Measurements from ENCODE around the gene CNPY4. TPM values are rescaled to one million over a fixed set of nuclear protein-coding genes. Genes with fewer than 3 reads are reported as not detected.

Gene CNPY4
- total RNA-seq, 2 experiments from 2014 or later = 11.0 to 14.0 TPM

GRCh38 chr7:100148225-100148558 lies 28.8 kb downstream of the CNPY4 start:
- CTCF ChIA-PET = interaction anchor here (0.9 to 5.1 kb wide), 7 partner anchors 10 to 557 kb away, joined by 3 to 41 read pairs (median 3); partner anchors contain the start of gene MBLAC1
- ATAC-seq (peak; percentile 6), DNase-seq (no peak)
- Mint-ChIP-seq H3K27ac (peak overlapping the region; percentile 97), H3K4me1 (peaks cover 26% of the 10 kb centered on the region), H3K27me3 (no peaks in the 10 kb centered on the region), H3K36me3 (ENCODE audit: low read depth) (peaks cover 28% of the 10 kb centered on the region), H3K4me3 (peak overlapping the region; percentile 94), H3K9me3 (ENCODE audit: low read depth) (no peaks in the 10 kb centered on the region)
- intact Hi-C loops (cut with DNase I, micrococcal nuclease) = loop anchor here (1.0 to 10.0 kb wide), 13 partner anchors 10 to 438 kb away; partner anchors contain the start of genes GPC2 (in 2 of the 2), STAG3 (in 2 of the 2), TRAPPC14 (in 2 of the 2) and AP4M1 (in 1 of the 2)
- POLR2A ChIA-PET = interaction anchor here (0.7 to 1.6 kb wide), 10 partner anchors 18 to 650 kb away, joined by 3 to 11 read pairs (median 4); partner anchors contain the start of genes AP4M1, GPC2, MBLAC1 and MEPCE

GRCh38 chr7:100148559-100149328 lies 29.3 kb downstream of the CNPY4 start, which contains the start of gene LAMTOR4:
TSS of gene LAMTOR4 (plus strand) at chr7:100148918. CDS start at chr7:100148973, 55 bp downstream.
- intact Hi-C loops (cut with DNase I, micrococcal nuclease) = loop anchor here (1.0 to 10.0 kb wide), 13 partner anchors 10 to 438 kb away; partner anchors contain the start of genes GPC2 (in 2 of the 2), STAG3 (in 2 of the 2), TRAPPC14 (in 2 of the 2) and AP4M1 (in 1 of the 2)
- DNase-seq = peak; percentile 99
- Mint-ChIP-seq H3K36me3 (ENCODE audit: low read depth) (peaks cover 33% of the 10 kb centered on the region), H3K27ac (peak within 1 kb of the TSS; percentile 97), H3K4me1 (peaks cover 29% of the 10 kb centered on the region), H3K27me3 (no peaks in the 10 kb centered on the region), H3K9me3 (ENCODE audit: low read depth) (no peaks in the 10 kb centered on the region), H3K4me3 (peak within 1 kb of the TSS; percentile 94)
- ChIA-PET POLR2A (interaction anchor here (0.6 to 1.6 kb wide), 13 partner anchors 10 to 651 kb away, joined by 3 to 11 read pairs (median 5); partner anchors contain the start of genes AP4M1, GPC2, MBLAC1 and MEPCE), CTCF (interaction anchor here (0.7 to 5.1 kb wide), 8 partner anchors 11 to 557 kb away, joined by 3 to 41 read pairs (median 3); partner anchors contain the start of gene MBLAC1)
- peak; percentile 98 for ATAC-seq

DNA sequence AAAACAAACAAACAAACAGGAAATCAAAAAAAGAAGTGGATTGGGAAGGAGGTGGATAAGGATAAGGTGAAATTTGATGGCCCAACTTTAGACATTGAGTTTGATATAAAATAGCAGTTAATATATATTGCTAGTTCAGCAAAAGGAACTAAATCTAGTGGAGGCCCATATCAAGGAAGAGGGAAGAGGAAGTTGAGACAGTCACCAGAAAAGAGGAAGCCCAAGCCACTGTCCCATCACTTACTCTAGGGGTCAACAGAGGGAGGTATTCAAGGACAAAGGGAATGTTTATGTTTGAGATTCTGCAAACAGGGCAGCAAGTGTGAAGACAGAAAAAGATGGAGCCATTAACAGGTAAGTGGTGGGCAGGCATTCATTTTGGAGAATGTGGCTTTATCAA lies 33.0 kb downstream of the CNPY4 start:
- CTCF ChIA-PET = interaction anchor here (0.6 to 1.3 kb wide), 3 partner anchors 19 to 331 kb away, joined by 3 read pairs; no protein-coding TSS in a partner anchor
- ATAC-seq = no peak
- POLR2A ChIA-PET = no interaction called here
- intact Hi-C loops (cut with DNase I, micrococcal nuclease) = no loop called here
- H3K4me1 Mint-ChIP-seq = peaks cover 54% of the 10 kb centered on the region
- H3K4me3 Mint-ChIP-seq = no peak overlapping the region
- H3K9me3 Mint-ChIP-seq (ENCODE audit: low read depth) = no peaks in the 10 kb centered on the region
- peaks cover 41% of the 10 kb centered on the region for H3K36me3 Mint-ChIP-seq (ENCODE audit: low read depth)
- H3K27ac Mint-ChIP-seq = peak overlapping the region; percentile 32
- no peak for DNase-seq
- H3K27me3 Mint-ChIP-seq = no peaks in the 10 kb centered on the region

DNA sequence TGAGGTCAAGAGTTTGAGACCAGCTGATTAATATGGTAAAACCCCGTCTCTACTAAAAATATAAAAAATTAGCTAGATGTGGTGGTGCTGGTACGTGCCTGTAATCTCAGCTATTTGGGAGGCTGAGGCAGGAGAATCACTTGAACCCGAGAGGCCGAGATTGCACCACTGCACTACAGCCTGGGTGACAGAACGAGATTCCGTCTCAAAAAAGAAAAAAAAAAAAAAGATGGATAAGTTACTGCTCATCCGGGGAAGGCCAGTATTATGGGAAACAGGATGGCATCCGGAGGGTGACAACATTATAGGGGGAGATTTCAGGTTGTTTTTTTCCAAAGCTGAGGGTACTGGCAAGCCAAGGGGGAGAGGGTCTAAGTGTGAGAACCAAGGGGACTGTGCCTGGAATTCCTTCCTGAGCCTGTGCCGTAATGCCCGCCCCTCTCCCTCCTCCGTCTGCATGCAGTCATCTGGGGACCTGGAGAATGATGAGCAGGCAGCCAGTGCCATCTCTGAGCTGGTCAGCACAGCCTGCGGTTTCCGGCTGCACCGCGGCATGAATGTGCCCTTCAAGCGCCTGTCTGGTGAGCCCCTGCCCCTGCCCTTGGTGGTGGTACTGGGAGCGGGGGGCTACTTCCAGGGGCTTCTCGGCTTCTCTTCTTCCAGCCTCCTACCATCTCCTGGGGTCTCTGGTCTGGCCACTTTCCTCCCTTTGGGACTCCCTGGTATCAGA lies 33.7 kb downstream of the CNPY4 start:
- H3K36me3 Mint-ChIP-seq (ENCODE audit: low read depth) = peaks cover 45% of the 10 kb centered on the region
- POLR2A ChIA-PET = no interaction called here
- no peak overlapping the region for H3K27ac Mint-ChIP-seq
- intact Hi-C loops (cut with DNase I, micrococcal nuclease) = no loop called here
- CTCF ChIA-PET = interaction anchor here (0.6 kb wide), 1 partner anchor 330 kb away, joined by 3 read pairs; no protein-coding TSS in a partner anchor
- H3K9me3 Mint-ChIP-seq (ENCODE audit: low read depth) = no peaks in the 10 kb centered on the region
- no peak for DNase-seq
- H3K4me3 Mint-ChIP-seq = no peak overlapping the region
- H3K27me3 Mint-ChIP-seq = no peaks in the 10 kb centered on the region
- peaks cover 55% of the 10 kb centered on the region for H3K4me1 Mint-ChIP-seq
- ATAC-seq = no peak

GRCh38 chr7:100153708-100154535 lies 34.5 kb downstream of the CNPY4 start:
- POLR2A ChIA-PET = no interaction called here
- Mint-ChIP-seq H3K4me1 (peaks cover 52% of the 10 kb centered on the region), H3K4me3 (no peak overlapping the region), H3K27me3 (no peaks in the 10 kb centered on the region), H3K36me3 (ENCODE audit: low read depth) (peaks cover 42% of the 10 kb centered on the region), H3K9me3 (ENCODE audit: low read depth) (no peaks in the 10 kb centered on the region), H3K27ac (peak overlapping the region; percentile 42)
- intact Hi-C loops (cut with DNase I, micrococcal nuclease) = no loop called here
- DNase-seq (no peak), ATAC-seq (no peak)
- CTCF ChIA-PET = interaction anchor here (1.1 kb wide), 1 partner anchor 64 kb away, joined by 6 read pairs; no protein-coding TSS in a partner anchor

- H3K9me3 Mint-ChIP-seq (ENCODE audit: low read depth) = no peaks in the 10 kb centered on the region
- H3K4me3 Mint-ChIP-seq = no peak overlapping the region
- ChIA-PET POLR2A (interaction anchor here (0.5 kb wide), 1 partner anchor 54 kb away, joined by 3 read pairs; the partner anchor contains the start of gene MCM7), CTCF (interaction anchor here (1.1 kb wide), 1 partner anchor 65 kb away, joined by 6 read pairs; no protein-coding TSS in a partner anchor)
- H3K27ac Mint-ChIP-seq = no peak overlapping the region
- peaks cover 42% of the 10 kb centered on the region for H3K36me3 Mint-ChIP-seq (ENCODE audit: low read depth)
- H3K4me1 Mint-ChIP-seq = peaks cover 57% of the 10 kb centered on the region
- DNase-seq (no peak), ATAC-seq (no peak)
- no peaks in the 10 kb centered on the region for H3K27me3 Mint-ChIP-seq
- intact Hi-C loops (cut with DNase I, micrococcal nuclease) = loop anchor here in 1 of 2 experiments (5.0 kb wide), 1 partner anchor 537 kb away; the partner anchor contains the start of gene GIGYF1
Observed at GRCh38 chr7:100154651-100155491, 35.4 kb downstream of the CNPY4 start.

DNA sequence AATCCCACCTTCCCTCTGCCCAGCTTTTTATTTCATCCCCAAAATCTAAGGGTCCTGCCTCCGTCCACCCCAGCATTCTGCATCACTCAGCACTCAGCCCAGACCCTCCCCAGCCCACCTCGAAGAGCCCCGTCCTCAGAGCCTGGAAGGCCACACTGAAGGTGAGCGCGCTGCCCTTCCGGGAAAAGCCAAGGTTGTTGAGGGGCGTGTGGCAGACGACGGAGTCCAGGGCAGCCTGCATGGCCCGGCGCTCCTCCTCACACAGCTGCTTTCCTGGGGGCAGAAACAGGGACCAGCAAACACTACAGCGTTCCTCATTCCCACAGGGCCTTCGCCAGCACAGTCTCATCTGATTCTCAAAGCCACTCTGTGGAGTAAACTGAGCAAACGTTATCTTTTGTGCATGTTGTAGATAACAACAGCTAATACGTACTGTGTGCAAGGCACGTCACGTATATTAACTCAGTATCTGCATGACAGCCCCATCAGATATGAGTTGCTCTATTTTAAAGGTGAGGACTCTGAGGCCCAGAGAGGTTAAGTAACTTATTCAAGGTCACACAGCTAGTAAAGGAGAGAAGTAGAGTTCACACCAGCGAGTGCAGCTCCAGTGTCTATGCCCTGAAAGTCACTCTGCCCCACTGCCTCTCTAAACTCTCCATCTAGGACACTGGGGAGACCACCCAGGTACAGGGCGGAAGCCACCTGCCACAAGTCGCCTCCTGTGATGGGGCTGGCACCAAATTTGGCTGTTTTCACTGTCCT lies 36.3 kb downstream of the CNPY4 start:
- H3K27me3 Mint-ChIP-seq = no peaks in the 10 kb centered on the region
- H3K36me3 Mint-ChIP-seq (ENCODE audit: low read depth) = peaks cover 35% of the 10 kb centered on the region
- ATAC-seq (no peak), DNase-seq (no peak)
- no peaks in the 10 kb centered on the region for H3K9me3 Mint-ChIP-seq (ENCODE audit: low read depth)
- POLR2A ChIA-PET = no interaction called here
- H3K4me1 Mint-ChIP-seq = peaks cover 49% of the 10 kb centered on the region
- peak overlapping the region; percentile 43 for H3K27ac Mint-ChIP-seq
- H3K4me3 Mint-ChIP-seq = no peak overlapping the region
- CTCF ChIA-PET = interaction anchor here (0.7 to 1.4 kb wide), 2 partner anchors 191 to 285 kb away, joined by 3 to 5 read pairs; no protein-coding TSS in a partner anchor
- intact Hi-C loops (cut with DNase I, micrococcal nuclease) = loop anchor here in 1 of 2 experiments (5.0 kb wide), 1 partner anchor 537 kb away; the partner anchor contains the start of gene GIGYF1

DNA sequence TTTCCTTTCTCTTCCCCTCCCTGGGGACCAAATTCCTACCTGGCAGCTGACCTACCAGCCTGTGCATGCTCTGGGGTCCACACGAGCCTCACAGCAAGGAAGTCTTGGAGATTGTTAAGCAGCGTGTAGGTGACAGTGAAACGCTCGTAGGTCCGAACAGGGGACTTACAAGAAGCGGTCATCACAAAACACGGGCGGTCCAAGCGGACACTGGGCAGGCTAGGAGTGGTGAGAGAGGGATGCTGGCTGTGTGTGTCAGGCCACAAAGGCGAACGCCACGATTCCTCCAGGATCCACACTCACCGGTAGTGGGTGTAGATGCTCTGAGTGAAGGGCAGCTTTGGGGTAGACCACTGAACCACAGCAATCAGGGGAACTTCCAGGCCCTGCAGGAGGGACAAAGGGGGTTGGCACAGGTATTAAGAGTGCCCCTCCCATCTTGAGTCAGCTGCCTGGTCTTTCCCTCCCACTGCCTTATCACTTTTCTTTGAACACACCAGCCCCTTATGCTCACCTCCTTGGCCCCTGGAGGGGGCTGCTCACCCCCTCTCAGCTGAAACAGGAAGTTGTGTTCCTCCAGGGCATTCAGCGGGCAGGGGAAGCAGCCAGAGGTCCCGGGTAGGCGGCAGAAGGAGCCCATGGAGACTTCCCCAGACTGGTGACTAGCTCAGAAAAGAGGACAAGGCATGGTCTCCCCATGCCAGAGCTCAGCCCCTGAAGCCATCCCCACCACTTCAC lies 37.1 kb downstream of the CNPY4 start:
- peaks cover 48% of the 10 kb centered on the region for H3K4me1 Mint-ChIP-seq
- intact Hi-C loops (cut with DNase I, micrococcal nuclease) = loop anchor here in 1 of 2 experiments (5.0 kb wide), 1 partner anchor 536 kb away; the partner anchor contains the start of gene GIGYF1
- ATAC-seq (peak; percentile 20), DNase-seq (peak; percentile 26)
- ChIA-PET CTCF (interaction anchor here (0.7 to 1.6 kb wide), 5 partner anchors 24 to 284 kb away, joined by 3 to 5 read pairs (median 4); no protein-coding TSS in a partner anchor), POLR2A (interaction anchor here (0.5 to 1.2 kb wide), 2 partner anchors 107 to 274 kb away, joined by 3 to 4 read pairs; partner anchors contain the start of gene ZSCAN21)
- no peaks in the 10 kb centered on the region for H3K9me3 Mint-ChIP-seq (ENCODE audit: low read depth)
- H3K4me3 Mint-ChIP-seq = peak overlapping the region; percentile 76
- H3K27ac Mint-ChIP-seq = peak overlapping the region; percentile 72
- peaks cover 31% of the 10 kb centered on the region for H3K36me3 Mint-ChIP-seq (ENCODE audit: low read depth)
- no peaks in the 10 kb centered on the region for H3K27me3 Mint-ChIP-seq

- peaks cover 48% of the 10 kb centered on the region for H3K4me1 Mint-ChIP-seq
- intact Hi-C loops (cut with DNase I, micrococcal nuclease) = loop anchor here in 1 of 2 experiments (5.0 kb wide), 1 partner anchor 535 kb away; the partner anchor contains the start of gene GIGYF1
- H3K36me3 Mint-ChIP-seq (ENCODE audit: low read depth) = peaks cover 27% of the 10 kb centered on the region
- peak overlapping the region; percentile 72 for H3K27ac Mint-ChIP-seq
- CTCF ChIA-PET = interaction anchor here (0.7 to 1.6 kb wide), 5 partner anchors 10 to 190 kb away, joined by 3 to 5 read pairs (median 4); no protein-coding TSS in a partner anchor
- POLR2A ChIA-PET = interaction anchor here (1.2 kb wide), 1 partner anchor 274 kb away, joined by 4 read pairs; no protein-coding TSS in a partner anchor
- no peaks in the 10 kb centered on the region for H3K27me3 Mint-ChIP-seq
- ATAC-seq (no peak), DNase-seq (no peak)
- H3K4me3 Mint-ChIP-seq = peak overlapping the region; percentile 76
- H3K9me3 Mint-ChIP-seq (ENCODE audit: low read depth) = no peaks in the 10 kb centered on the region
Observed at GRCh38 chr7:100157069-100157333, 37.6 kb downstream of the CNPY4 start.
